PC-3 (cell line): ENCODE data around the gene TBC1D30. TPM values are rescaled to one million over a fixed set of nuclear protein-coding genes. Genes with fewer than 3 reads are reported as not detected.
"Not testable (repeated sequence)": the region's sequence is repeated elsewhere in the genome, so short reads cannot be mapped to it uniquely, and the experiment has no call there.

Experiments used
- ATAC-seq: fragments of 200-7000 bp; cut with Tn5 transposase; 2 replicates; pipeline ENCODE4 v1.9.1; 2020; ENCODE audit warnings: mild to moderate bottlenecking, moderate library complexity
- Bru-seq: library from RNA; stranded (reverse); fragments of 400-500 nt; gene quantifications from one replicate; lab custom pipeline; 2021; lab: Mats Ljungman, UMichigan
- BruChase-seq, 2 experiments: library from RNA; stranded (reverse); fragments of 400-500 nt; gene quantifications; one replicate each; lab custom pipeline; 2021; lab: Mats Ljungman, UMichigan
- BruUV-seq: library from RNA; stranded (reverse); fragments of 400-500 nt; replicated peaks from 2 replicates; lab custom pipeline; 2021; lab: Mats Ljungman, UMichigan
- CTCF ChIA-PET: fragments of 300-600 bp; sonication (Branson Sonifier 250); formaldehyde crosslinking; loops from one replicate; lab custom pipeline; 2022; ENCODE audit warnings: antibody characterized with exemption; lab: Charles Lee
- POLR2A ChIA-PET: fragments of 300-600 bp; sonication (Branson Sonifier 250); formaldehyde crosslinking; loops from one replicate; lab custom pipeline; 2022; ENCODE audit warnings: antibody characterized with exemption; ENCODE audit not compliant: unreplicated experiment; lab: Charles Lee
- DNase-seq: peaks from one replicate; pipeline ENCODE4 v3.0.0-alpha.2; 2015
- H2AFZ ChIP-seq: fragments of 300-600 bp; sonication (generic); 2 replicates; pipeline ENCODE4 v1.6.0; 2016; ENCODE audit warnings: antibody characterized with exemption, low read length
- H3F3A ChIP-seq: fragments of 300-600 bp; sonication (generic); one replicate; pipeline ENCODE4 v1.6.0; 2017; ENCODE audit warnings: antibody characterized with exemption, low read length, control low read depth, mild to moderate bottlenecking; ENCODE audit not compliant: unreplicated experiment
- H3K27ac ChIP-seq: fragments of 300-600 bp; sonication (generic); 2 replicates; pipeline ENCODE4 v1.5.1; 2016; ENCODE audit warnings: mild to moderate bottlenecking, low read length
- H3K27me3 ChIP-seq: fragments of 300-600 bp; sonication (generic); 2 replicates; pipeline ENCODE4 v1.6.1; 2016; ENCODE audit warnings: low read length, mixed read lengths
- H3K36me3 ChIP-seq: fragments of 300-600 bp; sonication (generic); 2 replicates; pipeline ENCODE4 v1.6.1; 2016; ENCODE audit warnings: low read depth, mixed run types, low read length, mixed read lengths
- H3K4me1 ChIP-seq: fragments of 300-600 bp; sonication (generic); 2 replicates; pipeline ENCODE4 v1.5.1; 2016; ENCODE audit warnings: low read length; ENCODE audit not compliant: insufficient read depth
- H3K4me2 ChIP-seq: fragments of 300-600 bp; sonication (generic); 2 replicates; pipeline ENCODE4 v1.6.0; 2016; ENCODE audit warnings: low read length
- H3K4me3 ChIP-seq: fragments of 300-600 bp; sonication (generic); 2 replicates; pipeline ENCODE4 v1.5.1; 2016; ENCODE audit warnings: mild to moderate bottlenecking, low read length, mixed read lengths
- H3K79me2 ChIP-seq: fragments of 300-600 bp; sonication (generic); 2 replicates; pipeline ENCODE4 v1.6.1; 2017; ENCODE audit warnings: low read length, mixed read lengths
- H3K9ac ChIP-seq: fragments of 300-600 bp; sonication (generic); 2 replicates; pipeline ENCODE4 v1.6.0; 2016; ENCODE audit warnings: mild to moderate bottlenecking, low read length
- H3K9me2 ChIP-seq: fragments of 300-600 bp; sonication (generic); replicated peaks from 2 replicates; pipeline ENCODE4 v1.6.1; 2016; ENCODE audit warnings: mixed run types, low read length, mixed read lengths
- H3K9me3 ChIP-seq: fragments of 300-600 bp; sonication (generic); 2 replicates; pipeline ENCODE4 v1.6.1; 2016; ENCODE audit warnings: low read length, mixed read lengths
- H4K20me1 ChIP-seq: fragments of 300-600 bp; sonication (generic); 2 replicates; pipeline ENCODE4 v1.6.1; 2016; ENCODE audit warnings: low read length, mixed read lengths
- CTCF ChIP-seq: fragments of 300-600 bp; sonication (generic); conservative IDR thresholded peaks from 2 replicates; pipeline ENCODE4 v1.5.1; 2017; ENCODE audit warnings: antibody characterized with exemption, low read depth, mild to moderate bottlenecking, low read length
- EZH2 ChIP-seq: fragments of 300-600 bp; sonication (generic); IDR thresholded peaks from one replicate; pipeline ENCODE4 v1.6.1; 2017; ENCODE audit warnings: antibody characterized with exemption, mild to moderate bottlenecking, low read length; ENCODE audit not compliant: unreplicated experiment
- EZH2phosphoT487 ChIP-seq: fragments of 300-600 bp; sonication (generic); IDR thresholded peaks from 2 replicates; pipeline ENCODE4 v1.6.1; 2018; ENCODE audit warnings: mild to moderate bottlenecking, antibody characterized with exemption, low read length, borderline replicate concordance
- intact Hi-C: fragments of 100-400 bp; cut with micrococcal nuclease; formaldehyde crosslinking; loops from 2 replicates; pipeline ENCODE4 v1.9.0; 2023
- long read RNA-seq: library from polyadenylated mRNA; unstranded; transcript quantifications from one replicate; pipeline ENCODE4 v2.0.0, GENCODE V29; 2021; ENCODE audit not compliant: unreplicated experiment
- total RNA-seq: library from RNA; depleted of rRNA; stranded (reverse); fragments of >200 nt; gene quantifications from 2 replicates; pipeline ENCODE4 v1.2.3, GENCODE V29; 2014; rRNA removed

The TBC1D30 gene
- total RNA-seq (16.8 and 36.1 TPM in 2 replicates), Bru-seq, nascent RNA (percentile 52 among the genes with signal in this experiment), BruChase-seq, experiment 1, labeled RNA remaining after a 6-hour chase (percentile 45 among the genes with signal in this experiment), BruChase-seq, experiment 2, labeled RNA remaining after a 2-hour chase (percentile 46 among the genes with signal in this experiment)
- long read RNA-seq, partial matches to known transcripts: 1 of 16 reads
- long read RNA-seq, other reads (novel, unspliced or antisense): 15 of 16 reads

- Histone ChIP-seq H3K27ac (no peak within 1 kb of the TSS), H2AFZ (peak within 1 kb of the TSS; percentile 91), H3K9ac (no peak within 1 kb of the TSS), H3K9me3 (0 out of 2 replicates have a peak, but pooled peaks cover 5% of the 10 kb centered on the region), H4K20me1 (no peaks in the 10 kb centered on the region), H3K4me1 (0 out of 2 replicates have a peak, but pooled peaks cover 4% of the 10 kb centered on the region), H3F3A (no peaks in the 10 kb centered on the region), H3K79me2 (no peaks in the 10 kb centered on the region), H3K36me3 (peaks cover 7% of the 10 kb centered on the region), H3K4me2 (peak within 1 kb of the TSS; percentile 99), H3K9me2 (no peaks in the 10 kb centered on the region), H3K4me3 (peak within 1 kb of the TSS; percentile 73), H3K27me3 (no peaks in the 10 kb centered on the region)
- POLR2A ChIA-PET: interaction anchor here (0.7 kb wide), 1 partner anchor 23 kb away, joined by 3 read pairs; no protein-coding TSS in a partner anchor
- CTCF ChIA-PET: interaction anchor here (0.6 kb wide), 1 partner anchor 44 kb away, joined by 3 read pairs; no protein-coding TSS in a partner anchor
- BruUV-seq: no TSS peak
- TF ChIP-seq EZH2phosphoT487 (no peak), EZH2 (no peak), CTCF (no peak)
- ATAC-seq: peak; percentile 78
- peak; percentile 52 for DNase-seq
- intact Hi-C loops: no loop called here
Observed at GRCh38 chr12:64824500-64825142, at the start of gene TBC1D30. TSS of gene TBC1D30 (plus strand) at chr12:64824647. CDS start at chr12:64824880, 233 bp downstream.

- intact Hi-C loops, H3K9me3 ChIP-seq, H3K79me2 ChIP-seq, H3K36me3 ChIP-seq, BruUV-seq, POLR2A ChIA-PET, H3K4me3 ChIP-seq, H3K27ac ChIP-seq, ATAC-seq, H4K20me1 ChIP-seq, H3K9me2 ChIP-seq, H3K9ac ChIP-seq, H3K4me1 ChIP-seq, H3K27me3 ChIP-seq, H3K4me2 ChIP-seq, H2AFZ ChIP-seq, H3F3A ChIP-seq, CTCF ChIA-PET, DNase-seq: not testable (repeated sequence)
Observed at GRCh38 chr12:64775147-64775736, 49.2 kb upstream of the TBC1D30 start.

- POLR2A ChIA-PET: no interaction called here
- Histone ChIP-seq H3K4me2 (peak overlapping the region; percentile 91; the same call in 1 of the 2 replicates), H2AFZ (peak overlapping the region; percentile 90; the same call in 1 of the 2 replicates), H3K4me1 (peaks cover 17% of the 10 kb centered on the region), H3K9ac (no peak overlapping the region), H4K20me1 (no peaks in the 10 kb centered on the region), H3K9me2 (no peaks in the 10 kb centered on the region), H3F3A (no peaks in the 10 kb centered on the region), H3K27ac (no peak overlapping the region), H3K4me3 (peak overlapping the region; percentile 89; the same call in 1 of the 2 replicates), H3K9me3 (no peaks in the 10 kb centered on the region), H3K36me3 (no peaks in the 10 kb centered on the region), H3K27me3 (no peaks in the 10 kb centered on the region), H3K79me2 (peaks cover 35% of the 10 kb centered on the region)
- TF ChIP-seq EZH2phosphoT487: no peak
- no peak for TF ChIP-seq EZH2
- no peak for TF ChIP-seq CTCF
- intact Hi-C loops: no loop called here
- CTCF ChIA-PET: no interaction called here
- ATAC-seq (no peak), DNase-seq (no peak)
- no TSS peak for BruUV-seq
Observed at GRCh38 chr12:64779354-64779974, 45.0 kb upstream of the TBC1D30 start.
